SK-N-SH treated with all-trans-retinoic acid at 6 μM for 48 hours (cell line): Measurements from ENCODE around the gene KCNN2.

Source experiments
- ATAC-seq: fragments of 200-7000 bp; cut with Tn5 transposase; 3 replicates; pipeline ENCODE4 v1.9.1; 2020; ENCODE audit warnings: mild to moderate bottlenecking, moderate library complexity
- ARNTL ChIP-seq: fragments of 450-650 bp; formaldehyde crosslinking; IDR thresholded peaks from 2 replicates; pipeline ENCODE4 v1.5.0; 2020; ENCODE audit warnings: low read depth, mild to moderate bottlenecking, moderate library complexity, borderline replicate concordance
- BACH2 ChIP-seq: fragments of 250-450 bp; sonication (Bioruptor Pico); IDR thresholded peaks from 2 replicates; pipeline ENCODE4 v1.9.0; 2021; ENCODE audit warnings: mild to moderate bottlenecking, borderline replicate concordance
- CREB5 ChIP-seq: fragments of 250-450 bp; sonication (Bioruptor Pico); IDR thresholded peaks from 2 replicates; pipeline ENCODE4 v1.5.1; 2020; ENCODE audit warnings: low read depth, mild to moderate bottlenecking, moderate library complexity
- CSDC2 ChIP-seq: fragments of 250-450 bp; sonication (Bioruptor Pico); IDR thresholded peaks from 2 replicates; pipeline ENCODE4 v1.5.0; 2020; ENCODE audit warnings: mild to moderate bottlenecking, moderate library complexity
- CSRNP3 ChIP-seq: fragments of 250-450 bp; sonication (Bioruptor Pico); IDR thresholded peaks from 2 replicates; pipeline ENCODE4 v1.5.1; 2021; ENCODE audit warnings: mild to moderate bottlenecking, moderate library complexity
- ESRRG ChIP-seq: fragments of 250-450 bp; sonication (Bioruptor Pico); IDR thresholded peaks from 2 replicates; pipeline ENCODE4 v1.6.1; 2021; ENCODE audit warnings: mild to moderate bottlenecking
- GLIS3 ChIP-seq: fragments of 250-450 bp; sonication (Bioruptor Pico); IDR thresholded peaks from 2 replicates; pipeline ENCODE4 v1.5.0; 2020; ENCODE audit warnings: mild to moderate bottlenecking, moderate library complexity
- ISL1 ChIP-seq: fragments of 250-450 bp; sonication (Bioruptor Pico); IDR thresholded peaks from 2 replicates; pipeline ENCODE4 v2.1.2; 2022; ENCODE audit warnings: mild to moderate bottlenecking, moderate library complexity
- OSR1 ChIP-seq: fragments of 250-450 bp; sonication (Bioruptor Pico); IDR thresholded peaks from 2 replicates; pipeline ENCODE4 v1.8.0; 2022; ENCODE audit warnings: moderate library complexity, mild to moderate bottlenecking, inconsistent platforms
- POU6F1 ChIP-seq: fragments of 250-450 bp; sonication (Bioruptor Pico); IDR thresholded peaks from 2 replicates; pipeline ENCODE4 v1.8.0; 2021; ENCODE audit warnings: low read depth, mild to moderate bottlenecking, moderate library complexity, borderline replicate concordance
- PPARA ChIP-seq: fragments of 250-450 bp; sonication (Bioruptor Pico); IDR thresholded peaks from 2 replicates; pipeline ENCODE4 v1.5.0; 2020; ENCODE audit warnings: mild to moderate bottlenecking, borderline replicate concordance
- RARB ChIP-seq: fragments of 250-450 bp; sonication (Bioruptor Pico); IDR thresholded peaks from 2 replicates; pipeline ENCODE4 v1.8.0; 2021; ENCODE audit warnings: mild to moderate bottlenecking, moderate library complexity
- SNAI2 ChIP-seq: fragments of 250-450 bp; sonication (Bioruptor Pico); IDR thresholded peaks from 2 replicates; pipeline ENCODE4 v1.5.0; 2020; ENCODE audit warnings: mild to moderate bottlenecking, moderate library complexity
- TCF4 ChIP-seq: fragments of 250-450 bp; sonication (Bioruptor Pico); IDR thresholded peaks from 2 replicates; pipeline ENCODE4 v1.8.0; 2021; ENCODE audit warnings: mild to moderate bottlenecking, moderate library complexity, borderline replicate concordance
- TOX ChIP-seq: fragments of 250-450 bp; sonication (Bioruptor Pico); IDR thresholded peaks from 2 replicates; pipeline ENCODE4 v1.8.0; 2021; ENCODE audit warnings: mild to moderate bottlenecking, moderate library complexity, borderline replicate concordance
- TSHZ2 ChIP-seq: fragments of 250-450 bp; sonication (Bioruptor Pico); IDR thresholded peaks from 2 replicates; pipeline ENCODE4 v1.5.0; 2020; ENCODE audit warnings: mild to moderate bottlenecking, moderate library complexity
- ZC3H10 ChIP-seq: fragments of 250-450 bp; sonication (Bioruptor Pico); IDR thresholded peaks from 2 replicates; pipeline ENCODE4 v1.5.1; 2021; ENCODE audit warnings: mild to moderate bottlenecking, moderate library complexity
- ZFP3 ChIP-seq: fragments of 250-450 bp; sonication (Bioruptor Pico); IDR thresholded peaks from 2 replicates; pipeline ENCODE4 v1.5.0; 2020; ENCODE audit warnings: mild to moderate bottlenecking, moderate library complexity
- ZFP30 ChIP-seq: fragments of 450-650 bp; formaldehyde crosslinking; IDR thresholded peaks from 2 replicates; pipeline ENCODE4 v1.5.0; 2022; ENCODE audit warnings: mild to moderate bottlenecking, moderate library complexity
- ZNF70 ChIP-seq: fragments of 450-650 bp; formaldehyde crosslinking; IDR thresholded peaks from 2 replicates; pipeline ENCODE4 v1.5.0; 2020; ENCODE audit warnings: mild to moderate bottlenecking, moderate library complexity
- ZNF8 ChIP-seq: fragments of 450-650 bp; formaldehyde crosslinking; IDR thresholded peaks from 2 replicates; pipeline ENCODE4 v1.5.0; 2020; ENCODE audit warnings: mild to moderate bottlenecking, moderate library complexity

KCNN2 gene

GRCh38 chr5:114332925-114333324 is 28.9 kb upstream of the KCNN2 start:
- no peak for TF ChIP-seq SNAI2 (CRISPR knock-in tag)
- TF ChIP-seq CSDC2 (CRISPR knock-in tag) = no peak
- TF ChIP-seq TSHZ2 (CRISPR knock-in tag) = no peak
- TF ChIP-seq CSRNP3 (CRISPR knock-in tag) = no peak
- no peak for ATAC-seq

- no peak for ATAC-seq
- TF ChIP-seq ZFP30 (CRISPR knock-in tag) (no peak), CSDC2 (CRISPR knock-in tag) (no peak), ISL1 (CRISPR knock-in tag) (no peak), ZNF70 (CRISPR knock-in tag) (no peak), SNAI2 (CRISPR knock-in tag) (no peak), CREB5 (CRISPR knock-in tag) (no peak), GLIS3 (no peak), ESRRG (no peak), OSR1 (CRISPR knock-in tag) (no peak)
Observed at GRCh38 chr5:114335391-114335790, 26.5 kb upstream of the KCNN2 start.

GRCh38 chr5:114339108-114339507 is 22.8 kb upstream of the KCNN2 start:
- no peak for TF ChIP-seq ESRRG
- no peak for TF ChIP-seq PPARA (CRISPR knock-in tag)
- no peak for TF ChIP-seq ZC3H10
- TF ChIP-seq ARNTL (CRISPR knock-in tag) = no peak
- no peak for TF ChIP-seq SNAI2 (CRISPR knock-in tag)
- TF ChIP-seq ISL1 (CRISPR knock-in tag) = no peak
- TF ChIP-seq TSHZ2 (CRISPR knock-in tag) = no peak
- TF ChIP-seq CSRNP3 (CRISPR knock-in tag) = no peak
- no peak for TF ChIP-seq OSR1 (CRISPR knock-in tag)
- no peak for TF ChIP-seq ZFP30 (CRISPR knock-in tag)
- TF ChIP-seq TCF4 (CRISPR knock-in tag) = no peak
- TF ChIP-seq ZNF8 (CRISPR knock-in tag) = no peak
- no peak for TF ChIP-seq BACH2 (CRISPR knock-in tag)
- no peak for TF ChIP-seq ZFP3 (CRISPR knock-in tag)
- TF ChIP-seq GLIS3 = no peak
- no peak for TF ChIP-seq ZNF70 (CRISPR knock-in tag)
- TF ChIP-seq TOX (CRISPR knock-in tag) = no peak
- ATAC-seq = no peak

GRCh38 chr5:114346181-114346580 is 15.7 kb upstream of the KCNN2 start:
- ATAC-seq = no peak
- TF ChIP-seq ESRRG (no peak), PPARA (CRISPR knock-in tag) (no peak), GLIS3 (no peak), ISL1 (CRISPR knock-in tag) (no peak), OSR1 (CRISPR knock-in tag) (no peak), RARB (CRISPR knock-in tag) (no peak), CSRNP3 (CRISPR knock-in tag) (no peak), TCF4 (CRISPR knock-in tag) (no peak), CREB5 (CRISPR knock-in tag) (no peak), POU6F1 (no peak), ZFP3 (CRISPR knock-in tag) (no peak)
